AG09309 (cell line): ENCODE results near the gene TMA7.
A peak's percentile ranks its signal among the peaks of the same experiment; 100 is the strongest.

ENCODE experiments used
- DNase-seq: peaks from one replicate; pipeline ENCODE4 v3.0.0-alpha.2; 2010; ENCODE audit warnings: low read depth
- H3K4me3 ChIP-seq: 2 replicates; pipeline ENCODE4 v1.5.1; 2011; ENCODE audit warnings: mild to moderate bottlenecking, low read depth, low read length, moderate library complexity; ENCODE audit not compliant: control insufficient read depth
- TF ChIP-seq, protein P1 (sequence below): IDR thresholded peaks from 2 replicates; pipeline ENCODE4 v1.5.1; 2011; ENCODE audit warnings: mild to moderate bottlenecking, low read depth, low read length, inconsistent platforms; ENCODE audit not compliant: insufficient read depth, control insufficient read depth; ENCODE audit errors: missing control alignments

TMA7 gene

DNA sequence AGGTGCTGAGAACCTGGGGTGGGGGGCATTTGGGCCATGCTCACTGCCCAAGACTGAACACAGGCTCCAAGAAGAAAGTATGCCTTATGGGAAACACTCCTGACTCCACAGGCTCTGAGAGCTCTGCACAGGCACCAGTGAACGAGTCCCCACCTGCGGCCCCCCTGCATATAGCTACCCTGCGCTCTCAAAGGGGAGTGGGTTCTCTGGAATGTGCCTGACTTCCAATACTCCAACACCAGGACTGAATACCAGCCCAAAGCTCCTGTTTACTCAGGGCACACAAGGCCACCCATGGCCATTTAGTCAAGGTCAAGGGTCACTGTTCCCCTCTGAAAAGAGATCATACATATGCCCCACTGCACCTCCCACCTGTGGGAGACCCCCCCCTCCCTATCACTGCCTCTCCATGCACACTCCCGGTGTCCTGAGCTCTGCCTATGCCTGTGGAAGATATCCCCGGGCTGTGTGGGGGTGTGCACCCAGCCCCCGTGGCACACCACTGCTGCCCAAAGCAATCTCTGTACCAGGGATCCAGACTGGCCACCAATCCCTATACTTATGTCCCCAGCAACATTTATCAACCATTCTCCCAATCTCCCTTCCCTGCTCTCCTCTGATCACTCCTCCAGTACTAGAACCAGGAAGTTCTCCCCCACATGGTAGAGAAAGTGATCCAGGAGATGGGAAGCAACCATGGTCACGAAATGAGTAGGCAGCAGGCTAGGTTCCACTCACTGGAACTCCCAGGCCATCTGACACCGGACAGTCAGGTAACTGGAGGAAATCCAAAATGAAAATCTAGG lies 8.6 kb upstream of the TMA7 start:
- TF ChIP-seq, protein P1, sequence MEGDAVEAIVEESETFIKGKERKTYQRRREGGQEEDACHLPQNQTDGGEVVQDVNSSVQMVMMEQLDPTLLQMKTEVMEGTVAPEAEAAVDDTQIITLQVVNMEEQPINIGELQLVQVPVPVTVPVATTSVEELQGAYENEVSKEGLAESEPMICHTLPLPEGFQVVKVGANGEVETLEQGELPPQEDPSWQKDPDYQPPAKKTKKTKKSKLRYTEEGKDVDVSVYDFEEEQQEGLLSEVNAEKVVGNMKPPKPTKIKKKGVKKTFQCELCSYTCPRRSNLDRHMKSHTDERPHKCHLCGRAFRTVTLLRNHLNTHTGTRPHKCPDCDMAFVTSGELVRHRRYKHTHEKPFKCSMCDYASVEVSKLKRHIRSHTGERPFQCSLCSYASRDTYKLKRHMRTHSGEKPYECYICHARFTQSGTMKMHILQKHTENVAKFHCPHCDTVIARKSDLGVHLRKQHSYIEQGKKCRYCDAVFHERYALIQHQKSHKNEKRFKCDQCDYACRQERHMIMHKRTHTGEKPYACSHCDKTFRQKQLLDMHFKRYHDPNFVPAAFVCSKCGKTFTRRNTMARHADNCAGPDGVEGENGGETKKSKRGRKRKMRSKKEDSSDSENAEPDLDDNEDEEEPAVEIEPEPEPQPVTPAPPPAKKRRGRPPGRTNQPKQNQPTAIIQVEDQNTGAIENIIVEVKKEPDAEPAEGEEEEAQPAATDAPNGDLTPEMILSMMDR: no peak
- no peak overlapping the region for H3K4me3 ChIP-seq
- DNase-seq: no peak

GRCh38 chr3:48432411-48433371 lies 7.4 kb upstream of the TMA7 start:
- TF ChIP-seq, protein P1: peak; percentile 11
- H3K4me3 ChIP-seq: no peak overlapping the region
- no peak for DNase-seq

GRCh38 chr3:48433472-48434118 lies 6.5 kb upstream of the TMA7 start:
- TF ChIP-seq, protein P1: no peak
- no peak for DNase-seq

DNA sequence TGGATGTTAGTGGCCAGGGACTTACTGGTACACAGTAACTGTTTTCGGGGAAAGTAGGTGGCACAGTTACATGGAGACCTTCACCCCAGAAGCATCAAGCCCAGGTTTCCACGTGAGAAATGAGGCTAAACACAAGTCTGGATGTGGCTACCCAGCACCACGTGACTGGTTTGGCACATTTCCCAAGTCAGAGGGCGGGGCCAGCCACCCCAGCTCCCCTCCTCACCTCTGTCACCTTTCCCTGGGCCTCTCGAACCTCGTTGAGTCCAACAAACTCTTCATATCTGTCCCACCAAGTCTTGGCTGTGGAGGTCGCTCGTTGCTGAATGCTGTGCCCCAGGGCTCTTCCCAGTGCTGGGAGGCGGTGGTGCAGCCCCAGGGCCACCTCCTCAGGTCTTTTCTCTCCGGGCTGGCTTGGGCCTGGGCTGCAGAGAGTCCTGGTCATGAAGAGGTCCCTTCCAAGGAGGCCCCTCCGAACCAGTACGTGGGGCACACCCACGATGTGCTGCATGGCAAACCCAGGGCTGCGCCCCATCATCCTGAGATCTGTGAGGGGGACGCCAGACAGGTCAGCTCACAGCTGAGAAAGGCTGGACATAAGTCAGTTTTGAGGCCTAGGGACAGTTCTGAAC lies 5.3 kb upstream of the TMA7 start:
- TF ChIP-seq, protein P1: no peak
- no peak overlapping the region for H3K4me3 ChIP-seq
- no peak for DNase-seq

More at GRCh38 chr3:48433472-48434118, 6.5 kb upstream of the TMA7 start:
- no peak overlapping the region for H3K4me3 ChIP-seq

DNA sequence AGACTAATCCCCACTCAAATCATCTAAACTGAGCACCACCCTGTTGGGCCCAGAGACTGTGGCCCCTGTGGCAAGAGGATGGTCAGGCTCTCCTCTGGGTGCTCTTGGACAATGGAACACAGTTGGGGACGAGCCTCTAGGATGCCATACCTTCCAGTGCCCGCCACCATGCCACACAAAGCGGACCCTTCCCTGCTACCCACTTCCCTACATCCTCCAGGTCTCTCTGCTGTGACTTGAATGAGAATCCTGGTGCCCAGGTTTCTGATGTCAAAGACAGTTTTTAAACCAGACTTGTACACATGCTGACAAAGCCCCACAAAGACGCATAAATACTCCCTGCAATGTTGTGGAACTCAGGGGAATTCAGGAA lies 4.8 kb upstream of the TMA7 start:
- DNase-seq: no peak

More for the DNA sequence above, 4.8 kb upstream of the TMA7 start:
- TF ChIP-seq, protein P1: no peak
- H3K4me3 ChIP-seq: no peak overlapping the region
